Hepatocyte (in vitro differentiated cells): ENCODE data around the gene TMEM40. TPM values are rescaled to one million over a fixed set of nuclear protein-coding genes. Genes with fewer than 3 reads are reported as not detected.

Experiments used
- DNase-seq: peaks from one replicate; pipeline ENCODE4 v3.0.0-alpha.2; 2016; ENCODE audit warnings: low spot score
- H2AFZ ChIP-seq: fragments of 200-600 bp; sonication (generic); 2 replicates; pipeline ENCODE4 v1.6.0; 2016; ENCODE audit warnings: antibody characterized with exemption, mild to moderate bottlenecking
- H3K27ac ChIP-seq: fragments of 200-600 bp; sonication (generic); 2 replicates; pipeline ENCODE4 v1.5.1; 2016; ENCODE audit warnings: mild to moderate bottlenecking
- H3K27me3 ChIP-seq: fragments of 200-600 bp; sonication (generic); 2 replicates; pipeline ENCODE4 v1.6.1; 2016
- H3K36me3 ChIP-seq: fragments of 200-600 bp; sonication (generic); replicated peaks from 2 replicates; pipeline ENCODE4 v1.5.1; 2016; ENCODE audit warnings: low read depth; ENCODE audit not compliant: insufficient read depth
- H3K4me1 ChIP-seq: fragments of 200-600 bp; sonication (generic); 2 replicates; pipeline ENCODE4 v1.5.1; 2016; ENCODE audit warnings: mild to moderate bottlenecking, moderate library complexity; ENCODE audit not compliant: insufficient read depth
- H3K4me2 ChIP-seq: fragments of 200-600 bp; sonication (generic); 2 replicates; pipeline ENCODE4 v1.6.0; 2016
- H3K4me3 ChIP-seq: fragments of 200-600 bp; sonication (generic); 2 replicates; pipeline ENCODE4 v1.5.1; 2016; ENCODE audit warnings: mild to moderate bottlenecking
- H3K79me2 ChIP-seq: fragments of 200-600 bp; sonication (generic); 2 replicates; pipeline ENCODE4 v1.6.0; 2017; ENCODE audit warnings: mild to moderate bottlenecking
- H3K9me2 ChIP-seq: fragments of 200-600 bp; sonication (generic); replicated peaks from 2 replicates; pipeline ENCODE4 v1.6.0; 2017; ENCODE audit warnings: mild to moderate bottlenecking; ENCODE audit not compliant: insufficient read depth
- H3K9me3 ChIP-seq: fragments of 200-600 bp; sonication (generic); 2 replicates; pipeline ENCODE4 v1.5.1; 2016; ENCODE audit warnings: low read depth, mild to moderate bottlenecking
- H4K20me1 ChIP-seq: fragments of 200-600 bp; sonication (generic); 2 replicates; pipeline ENCODE4 v1.6.0; 2016; ENCODE audit warnings: mild to moderate bottlenecking; ENCODE audit not compliant: insufficient read depth, poor library complexity, severe bottlenecking
- CTCF ChIP-seq: fragments of 200-600 bp; sonication (generic); IDR thresholded peaks from 2 replicates; pipeline ENCODE4 v1.5.1; 2016; ENCODE audit warnings: antibody characterized with exemption, mild to moderate bottlenecking; ENCODE audit not compliant: poor library complexity
- EZH2 ChIP-seq: fragments of 200-600 bp; sonication (generic); IDR thresholded peaks from 2 replicates; pipeline ENCODE4 v1.6.1; 2016; ENCODE audit warnings: antibody characterized with exemption, mild to moderate bottlenecking, borderline replicate concordance
- EZH2phosphoT487 ChIP-seq: fragments of 200-600 bp; sonication (generic); IDR thresholded peaks from one replicate; pipeline ENCODE4 v1.6.1; 2018; ENCODE audit warnings: antibody characterized with exemption, mild to moderate bottlenecking, low read depth, moderate library complexity; ENCODE audit not compliant: unreplicated experiment, severe bottlenecking
- WGBS: methylation state at CpG from one replicate; pipeline ENCODE4 v1.1.6; 2016; ENCODE audit warnings: low lambda C conversion rate; ENCODE audit errors: missing lambda C conversion rate; 5-methylcytosine and 5-hydroxymethylcytosine counted together
- polyA plus RNA-seq: library from polyadenylated mRNA; unstranded; fragments of >200 nt; fragmentation: Nextera tagmentation; extraction: Ambion mirVana; gene quantifications from 2 replicates; pipeline ENCODE4 v1.2.1, GENCODE V29; 2016
- total RNA-seq: library from RNA; depleted of rRNA; stranded (reverse); fragments of >200 nt; gene quantifications from 2 replicates; pipeline ENCODE4 v1.2.3, GENCODE V29; 2014

Gene TMEM40
- total and polyA plus RNA-seq, 2 experiments from 2014 or later = 1.6 TPM; not detected in 1

DNA sequence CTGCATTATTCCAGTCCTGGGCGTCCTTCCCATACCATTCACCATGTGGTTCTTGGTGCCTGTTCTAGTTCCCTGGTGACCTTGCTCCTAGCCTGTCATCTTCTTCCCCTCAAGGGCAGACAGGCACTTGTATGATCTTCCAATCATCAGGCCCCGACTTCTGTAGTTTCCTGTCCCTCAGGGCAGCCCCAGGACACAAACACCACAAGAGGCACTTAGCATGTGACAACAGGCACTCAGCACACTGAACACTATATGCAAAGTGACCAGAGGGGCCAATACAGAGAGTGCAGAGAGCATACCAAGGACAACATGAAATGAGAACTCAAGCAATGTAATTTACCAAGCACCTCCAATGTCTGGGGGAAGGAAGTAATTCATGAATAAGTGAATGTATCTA lies 17.9 kb downstream of the TMEM40 start:
- Histone ChIP-seq H4K20me1 (no peaks in the 10 kb centered on the region), H3K9me3 (no peaks in the 10 kb centered on the region), H3K9me2 (no peaks in the 10 kb centered on the region), H3K36me3 (no peaks in the 10 kb centered on the region), H3K4me1 (no peaks in the 10 kb centered on the region), H3K79me2 (no peaks in the 10 kb centered on the region), H3K27me3 (no peaks in the 10 kb centered on the region), H3K4me3 (no peak overlapping the region), H3K4me2 (no peak overlapping the region), H2AFZ (no peak overlapping the region), H3K27ac (no peak overlapping the region)
- WGBS = 74% methylated on average over 2 of the region's 2 CpGs
- DNase-seq = no peak
- no peak for TF ChIP-seq EZH2
- no peak for TF ChIP-seq CTCF
- TF ChIP-seq EZH2phosphoT487 = no peak

DNA sequence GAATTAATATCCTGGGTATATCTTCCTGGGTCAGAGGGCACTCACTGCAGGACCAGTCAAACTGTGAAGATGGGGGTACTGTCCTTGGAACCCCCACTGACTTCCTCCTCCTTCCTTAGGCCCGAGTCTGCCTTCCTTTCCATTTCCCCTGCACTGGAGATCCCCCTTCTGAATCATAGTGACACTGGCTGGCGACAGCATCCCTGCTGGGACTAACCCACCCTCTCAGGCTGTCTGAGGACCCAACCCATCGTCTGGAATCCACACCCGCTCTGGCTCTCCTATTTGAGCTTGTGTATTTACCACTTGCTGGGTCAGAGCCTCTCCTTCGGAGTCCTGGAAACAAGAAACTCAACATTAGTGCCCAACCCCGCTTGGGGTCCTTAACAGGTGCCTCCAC lies 21.2 kb downstream of the TMEM40 start:
- no peaks in the 10 kb centered on the region for H3K9me3 ChIP-seq
- TF ChIP-seq EZH2 (no peak), CTCF (no peak), EZH2phosphoT487 (no peak)
- no peak overlapping the region for H3K4me2 ChIP-seq
- H3K4me1 ChIP-seq = no peaks in the 10 kb centered on the region
- H3K79me2 ChIP-seq = no peaks in the 10 kb centered on the region
- no peaks in the 10 kb centered on the region for H3K9me2 ChIP-seq
- no peak overlapping the region for H2AFZ ChIP-seq
- H3K4me3 ChIP-seq = no peak overlapping the region
- no peak for DNase-seq
- H3K36me3 ChIP-seq = no peaks in the 10 kb centered on the region
- WGBS = 70% methylated on average over 6 of the region's 6 CpGs
- no peaks in the 10 kb centered on the region for H4K20me1 ChIP-seq
- H3K27me3 ChIP-seq = no peaks in the 10 kb centered on the region
- H3K27ac ChIP-seq = no peak overlapping the region

DNA sequence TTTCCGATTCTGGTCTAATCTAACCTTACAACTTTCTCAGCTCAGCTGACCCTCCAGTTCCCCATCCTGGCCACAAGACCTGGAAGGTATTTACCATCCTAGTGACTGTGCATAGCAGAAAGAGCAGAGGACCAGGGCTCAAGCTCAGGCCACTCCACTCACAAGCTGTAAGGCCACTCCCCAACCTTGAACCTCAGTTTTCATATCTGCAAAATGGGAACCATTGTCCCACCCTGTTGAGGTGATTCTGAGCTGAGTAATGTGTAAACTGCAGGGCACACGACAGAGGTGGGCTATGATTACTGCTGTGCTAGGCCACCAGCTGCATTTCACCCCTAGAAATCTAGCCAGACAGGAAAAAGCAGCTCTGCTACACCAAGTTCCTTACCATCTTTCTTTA lies 21.7 kb downstream of the TMEM40 start:
- Histone ChIP-seq H3K27ac (no peak overlapping the region), H3K36me3 (no peaks in the 10 kb centered on the region), H2AFZ (no peak overlapping the region), H3K4me2 (no peak overlapping the region), H4K20me1 (no peaks in the 10 kb centered on the region), H3K27me3 (no peaks in the 10 kb centered on the region), H3K4me3 (no peak overlapping the region), H3K9me2 (no peaks in the 10 kb centered on the region), H3K9me3 (no peaks in the 10 kb centered on the region), H3K79me2 (no peaks in the 10 kb centered on the region), H3K4me1 (no peaks in the 10 kb centered on the region)
- no peak for DNase-seq
- 85% methylated on average over 2 of the region's 2 CpGs for WGBS
- TF ChIP-seq EZH2 = no peak
- TF ChIP-seq CTCF = no peak
- TF ChIP-seq EZH2phosphoT487 = no peak

DNA sequence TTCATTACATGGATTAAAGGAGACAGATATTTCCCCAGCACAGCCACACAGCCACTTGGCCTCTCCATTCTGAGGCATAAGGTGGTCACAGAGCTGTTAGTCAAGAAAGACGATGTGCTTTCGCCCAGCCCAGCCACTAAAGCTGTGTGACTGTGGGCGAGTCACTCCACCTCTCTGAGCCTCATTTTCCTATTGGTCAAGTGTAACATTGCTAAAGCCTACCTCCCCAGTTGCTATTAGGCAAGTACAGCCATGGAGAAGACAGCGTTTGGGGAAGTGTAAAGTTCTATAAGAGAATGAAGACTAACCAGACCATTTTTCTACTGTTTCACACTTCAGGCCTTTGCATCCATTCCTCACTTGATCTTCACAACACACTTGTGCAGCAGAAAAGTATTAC lies 24.1 kb downstream of the TMEM40 start:
- Histone ChIP-seq H3K27me3 (no peaks in the 10 kb centered on the region), H3K9me2 (no peaks in the 10 kb centered on the region), H2AFZ (no peak overlapping the region), H3K27ac (no peak overlapping the region), H3K4me1 (no peaks in the 10 kb centered on the region), H3K9me3 (no peaks in the 10 kb centered on the region), H3K4me2 (no peak overlapping the region), H4K20me1 (no peaks in the 10 kb centered on the region), H3K79me2 (no peaks in the 10 kb centered on the region), H3K36me3 (no peaks in the 10 kb centered on the region), H3K4me3 (no peak overlapping the region)
- TF ChIP-seq EZH2 (no peak), EZH2phosphoT487 (no peak), CTCF (no peak)
- 90% methylated on average over 4 of the region's 4 CpGs for WGBS
- no peak for DNase-seq
